CD4-positive, alpha-beta T cell treated with Interferon gamma for 1 hour (primary cell): ENCODE data around the gene SAMD15.
"Not testable (repeated sequence)": the region's sequence is repeated elsewhere in the genome, so short reads cannot be mapped to it uniquely, and the experiment has no call there.

Source experiments
- DNase-seq: peaks from one replicate; pipeline ENCODE4 v3.0.0-alpha.2; 2020

The SAMD15 gene

GRCh38 chr14:77377502-77377844 is 294 bp downstream of the SAMD15 start:
- no peak for DNase-seq

- DNase-seq = no peak
Observed at GRCh38 chr14:77378701-77379100, 1.5 kb downstream of the SAMD15 start.

- no peak for DNase-seq
Observed at GRCh38 chr14:77390188-77390587, 13.0 kb downstream of the SAMD15 start.

- no peak for DNase-seq
Observed at GRCh38 chr14:77400216-77400615, 23.0 kb downstream of the SAMD15 start.

GRCh38 chr14:77403768-77404167 is 26.6 kb downstream of the SAMD15 start:
- DNase-seq = no peak

- no peak for DNase-seq
Observed at GRCh38 chr14:77406086-77406485, 28.9 kb downstream of the SAMD15 start.

- no peak for DNase-seq
Observed at GRCh38 chr14:77406718-77407117, 29.5 kb downstream of the SAMD15 start.

- DNase-seq = no peak
Observed at GRCh38 chr14:77407158-77407557, 30.0 kb downstream of the SAMD15 start.

- no peak for DNase-seq
Observed at GRCh38 chr14:77409131-77409533, 32.0 kb downstream of the SAMD15 start.

- DNase-seq = not testable (repeated sequence)
Observed at GRCh38 chr14:77415403-77416030, 38.3 kb downstream of the SAMD15 start.

GRCh38 chr14:77416098-77416497 is 38.9 kb downstream of the SAMD15 start:
- DNase-seq = not testable (repeated sequence)

GRCh38 chr14:77416836-77417235 is 39.7 kb downstream of the SAMD15 start:
- no peak for DNase-seq

- no peak for DNase-seq
Observed at GRCh38 chr14:77421201-77421600, 44.0 kb downstream of the SAMD15 start.

- no peak for DNase-seq
Observed at GRCh38 chr14:77423423-77423822, 46.2 kb downstream of the SAMD15 start, which contains the start of gene NOXRED1. Gene NOXRED1, minus strand, starts transcription at chr14:77423523. Its CDS starts 634 bp downstream, at chr14:77422889.

- DNase-seq = no peak
Observed at GRCh38 chr14:77424862-77425261, 47.7 kb downstream of the SAMD15 start.

- no peak for DNase-seq
Observed at GRCh38 chr14:77426396-77426795, 49.2 kb downstream of the SAMD15 start.

- DNase-seq = no peak
Observed at GRCh38 chr14:77436042-77436441, 58.9 kb downstream of the SAMD15 start.

- DNase-seq = no peak
Observed at GRCh38 chr14:77438596-77438995, 61.4 kb downstream of the SAMD15 start.

- no peak for DNase-seq
Observed at GRCh38 chr14:77439861-77440260, 62.7 kb downstream of the SAMD15 start.
